ENCODE results near the gene C12orf75. TPM values are rescaled to one million over a fixed set of nuclear protein-coding genes. Genes with fewer than 3 reads are reported as not detected.

The C12orf75 gene
- total RNA-seq, 3 donors from 2014 or later, result 47.4 to 119 (median 81.7) TPM

- no peaks in the 10 kb centered on the region for H3K4me1 ChIP-seq (ENCODE audit: low read depth)
- no peak for ATAC-seq
- no peak for TF ChIP-seq CTCF (IDR thresholded peaks at IDR 0.05)
- no peak overlapping the region for H3K4me3 ChIP-seq
- intact Hi-C loops (cut with DNase I, micrococcal nuclease), result loop anchor here (2.0 to 10.0 kb wide), 3 partner anchors 718 to 805 kb away; partner anchors contain the start of gene NUAK1 (in 1 of the 2)
- no peaks in the 10 kb centered on the region for H3K9me3 ChIP-seq
- H3K36me3 ChIP-seq (ENCODE audit: low read depth), result no peaks in the 10 kb centered on the region
- no peak for DNase-seq
Observed at GRCh38 chr12:105419606-105420005, 89.1 kb downstream of the C12orf75 start.

- no peak for DNase-seq
- Histone ChIP-seq H3K4me1 (ENCODE audit: low read depth) (no peaks in the 10 kb centered on the region), H3K36me3 (ENCODE audit: low read depth) (no peaks in the 10 kb centered on the region), H3K9me3 (no peaks in the 10 kb centered on the region), H3K4me3 (no peak overlapping the region)
- intact Hi-C loops (cut with DNase I, micrococcal nuclease), result loop anchor here (2.0 to 10.0 kb wide), 3 partner anchors 717 to 805 kb away; partner anchors contain the start of gene NUAK1 (in 1 of the 2)
- ATAC-seq, result no peak
- TF ChIP-seq CTCF (IDR thresholded peaks at IDR 0.05), result no peak
Observed at GRCh38 chr12:105420046-105420445, 89.6 kb downstream of the C12orf75 start.

DNA sequence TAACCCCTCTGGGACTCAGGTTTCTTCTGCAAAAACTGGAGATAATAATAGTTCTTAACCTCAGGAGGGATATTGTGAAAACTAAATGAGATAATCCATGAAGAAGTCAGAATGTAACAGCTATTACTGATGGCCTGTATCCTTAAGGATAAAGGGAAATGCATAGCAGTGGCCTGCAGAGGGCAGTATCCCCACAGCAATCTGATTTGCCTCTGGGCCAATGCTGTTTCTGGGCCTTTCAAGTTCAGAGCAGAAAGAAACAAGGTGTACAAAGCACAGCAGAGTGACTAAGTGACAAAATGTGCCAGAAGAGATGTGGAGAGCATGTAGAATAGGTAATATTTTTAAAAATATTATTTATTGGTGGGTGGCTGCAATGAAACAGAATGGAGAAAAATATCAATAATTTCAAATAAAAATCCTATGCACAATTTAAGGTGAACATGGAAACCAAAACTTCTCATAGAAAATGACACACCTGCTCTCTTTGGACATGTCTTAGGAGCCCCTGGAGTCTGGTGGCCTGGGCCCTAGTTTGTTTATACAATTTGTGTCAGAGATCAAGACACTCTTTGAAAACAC is 90.3 kb downstream of the C12orf75 start:
- Histone ChIP-seq H3K4me3 (no peak overlapping the region), H3K36me3 (ENCODE audit: low read depth) (no peaks in the 10 kb centered on the region), H3K9me3 (no peaks in the 10 kb centered on the region), H3K4me1 (ENCODE audit: low read depth) (no peaks in the 10 kb centered on the region)
- DNase-seq, result peak in 2 of 3 donors; percentile 72 to 80
- ATAC-seq, result peak; percentile 91
- TF ChIP-seq CTCF (IDR thresholded peaks at IDR 0.05), result peak; percentile 74
- intact Hi-C loops (cut with DNase I, micrococcal nuclease), result loop anchor here (2.0 to 10.0 kb wide), 3 partner anchors 717 to 804 kb away; partner anchors contain the start of gene NUAK1 (in 1 of the 2)

Other genes starting within 250 kb of the C12orf75 start
- gene ALDH1L2, start 246.2 kb upstream of the C12orf75 start, total RNA-seq, result 1 to 10 TPM; 1.4 to 5.0 (median 4.3) TPM
- 10 to 100 TPM; 34.2 to 50.4 (median 34.7) TPM for gene WASHC4, start 223.0 kb upstream of the C12orf75 start, total RNA-seq
- 100 to 1,000 TPM; 110 to 226 (median 138) TPM for gene APPL2, start 94.5 kb upstream of the C12orf75 start, total RNA-seq

All from mucosa of descending colon (tissue), 3 donors.